Heart right ventricle (tissue), 16 donors: ENCODE measurements around the gene EXOC2. TPM values are rescaled to one million over a fixed set of nuclear protein-coding genes. Genes with fewer than 3 reads are reported as not detected.

Experiments used
- ATAC-seq, 8 donors: fragments of 200-7000 bp; cut with Tn5 transposase; one replicate each; pipeline ENCODE4 v1.9.1; 2020; ENCODE audit warnings: mild to moderate bottlenecking in 8 of 8, moderate library complexity in 8 of 8, moderate number of reproducible peaks in 1 of 8
- DNase-seq, 2 donors: peaks; one replicate each; pipeline ENCODE4 v3.0.0-alpha.2; 2020
- H3K27ac ChIP-seq, 10 donors: fragments of 200-600 bp; sonication (generic) in 2 of 10; one replicate each; pipeline versions ENCODE4 v1.5.0 to v1.8.0; 2020 to 2022; ENCODE audit warnings: mild to moderate bottlenecking in 3 of 10
- H3K27me3 ChIP-seq, 7 donors: fragments of 200-600 bp; one replicate each; pipeline ENCODE4 v1.8.0; 2021 to 2022; ENCODE audit warnings: mild to moderate bottlenecking in 2 of 7
- H3K36me3 ChIP-seq, 9 donors: fragments of 200-600 bp; sonication (generic) in 1 of 9; one replicate each; pipeline versions ENCODE4 v1.5.0 to v1.8.0; 2020 to 2022; ENCODE audit warnings: mild to moderate bottlenecking in 2 of 9
- H3K4me1 ChIP-seq, 9 donors: fragments of 200-600 bp; sonication (generic) in 1 of 9; one replicate each; pipeline versions ENCODE4 v1.5.0 to v1.8.0; 2020 to 2022; ENCODE audit warnings: mild to moderate bottlenecking in 4 of 9
- H3K4me3 ChIP-seq, 10 donors: fragments of 200-600 bp; sonication (generic) in 2 of 10; one replicate each; pipeline versions ENCODE4 v1.5.0 to v1.8.0; 2020 to 2022; ENCODE audit warnings: mild to moderate bottlenecking in 7 of 10, moderate library complexity in 2 of 10
- H3K9me3 ChIP-seq, 11 donors: fragments of 200-600 bp in 10 of 11; sonication (generic) in 2 of 11; one replicate each; pipeline versions ENCODE4 v1.5.0 to v1.8.0; 2013 to 2022; ENCODE audit warnings: mild to moderate bottlenecking in 2 of 11, control low read depth in 1 of 11, moderate library complexity in 1 of 11
- CTCF ChIP-seq, 9 donors: fragments of 200-600 bp; sonication (generic) in 2 of 9; IDR thresholded peaks; one replicate each; pipeline versions ENCODE4 v1.5.0 to v1.8.0; 2021 to 2022; ENCODE audit warnings: antibody characterized with exemption in 9 of 9, mild to moderate bottlenecking in 5 of 9, moderate library complexity in 1 of 9
- WGBS, 2 donors: extraction: QIAGEN DNeasy Blood & Tissue Kit; methylation state at CpG; one replicate each; pipeline ENCODE4 v1.1.7; 2013; ENCODE audit warnings: inconsistent platforms in 1 of 2; 5-methylcytosine and 5-hydroxymethylcytosine counted together
- intact Hi-C, 10 donors: fragments of 100-400 bp; cut with DNase I; formaldehyde crosslinking; loops; one replicate each; pipeline versions ENCODE4 v1.11.1 to v1.14.2; 2022
- polyA plus RNA-seq, 2 donors: library from polyadenylated mRNA; stranded (reverse); fragments of 200-250 nt; gene quantifications; one replicate each; pipeline ENCODE4 v1.2.3, GENCODE V29; 2013
- total RNA-seq, 10 donors: library from RNA; stranded (reverse); fragmentation: NEBNext Ultra II Directional in 3 of 10; extraction: Animal tissue kit (Norgen Biotek cat#: 25700) in 3 of 10; gene quantifications; one replicate each; pipeline versions ENCODE4 v1.2.1 to v1.2.4, GENCODE V29; 2021 to 2023
- donor health status: Arrhythmogenic right ventricular cardiomyopathy.
- donor health status: ischemic (EF 13 %, LVEDD 7.1; RV severe dilation, severe dysfunction).
- donor health status: healthy with polysubstance abuse.
- donor health status: DM: no; HTN: yes; CAD: no.
- donor health status: DM: no; HTN: no; CAD: no.
- donor health status: ischemic (EF 25% LVEDD 6.9; RV normal size, moderate dysfunction).
- donor health status: ischemic (EF 25% LVEDD 5.7; RV mildly dilated, moderate dysfunction).
- donor health status: healthy.
- donor health status: DM: yes; HTN: yes; CAD: no.
- donor health status: Ischemic cardiomyopathy.
- donor health status: ischemic (EF 35%, LVEDD 5.7; RV mildly dilated, moderate dysfunction).
- donor health status: nonischemic (EF 11% LVEDD 7.7; RV severe dilation, severe dysfunction).
- donor health status: DM: yes; HTN: yes; CAD: no.
- donor health status: PGD.
- donor health status: ischemic (EF 29% LVEDD 5.4; RV normal size, mild dysfunction).
- donor health status: nonischemic (EF 23%, LVEDD 6.1; RV moderate dilation, normal function).

The EXOC2 gene
- total and polyA plus RNA-seq, 12 donors, result 4.0 to 18.4 (median 12.9) TPM

DNA sequence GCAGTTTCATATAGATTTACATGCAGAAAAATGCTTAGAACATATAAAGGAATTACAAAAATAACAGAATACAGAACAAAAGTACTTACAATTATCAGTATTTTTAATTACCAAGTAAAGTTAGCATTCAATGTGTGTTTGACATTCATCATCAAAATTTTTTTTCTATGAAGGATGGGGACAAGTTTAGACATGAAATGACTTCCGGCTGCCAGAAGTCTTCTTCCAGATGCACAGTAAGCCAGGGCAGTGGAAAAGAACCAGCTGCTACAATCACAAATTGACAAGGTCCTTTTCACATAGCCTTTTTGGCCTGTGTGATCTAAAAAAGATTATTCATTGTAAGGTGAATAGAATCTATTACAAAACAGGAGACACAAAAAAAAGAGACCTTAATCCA, 109.8 kb downstream of the EXOC2 start:
- DNase-seq, result no peak
- Histone ChIP-seq H3K9me3 (no peaks in the 10 kb centered on the region), H3K4me3 (no peak overlapping the region), H3K4me1 (peaks cover 0 to 23% (median 7%) of the 10 kb centered on the region in 9 donors), H3K27ac (no peak overlapping the region), H3K36me3 (peaks cover 0 to 14% (median 0%) of the 10 kb centered on the region in 9 donors), H3K27me3 (no peaks in the 10 kb centered on the region)
- intact Hi-C loops, result no loop called here
- ATAC-seq, result no peak
- 69 to 80% methylated on average over 1 of the region's 1 CpG for WGBS, 2 donors
- TF ChIP-seq CTCF (IDR thresholded peaks at IDR 0.05), result no peak

DNA sequence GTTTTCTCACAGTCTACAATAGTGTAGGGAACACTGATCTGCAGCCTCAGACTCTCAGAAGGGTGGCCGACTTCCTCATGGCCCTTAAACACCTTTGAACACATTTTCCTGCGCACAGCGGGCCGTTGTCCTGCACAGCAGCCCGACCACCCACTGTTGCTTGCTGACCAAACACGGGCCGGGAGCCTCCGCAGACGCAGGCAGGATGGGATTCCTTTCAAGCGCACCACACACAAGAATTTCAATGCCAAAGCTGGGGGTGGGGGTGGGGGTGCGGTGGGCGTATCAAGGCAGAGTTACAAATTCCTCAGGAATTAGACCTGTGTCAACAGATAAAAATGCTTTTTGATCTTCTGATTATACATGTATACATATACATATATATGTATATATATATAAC, 110.6 kb downstream of the EXOC2 start:
- no peak for ATAC-seq
- Histone ChIP-seq H3K27ac (no peak overlapping the region), H3K4me3 (no peak overlapping the region), H3K4me1 (peaks cover 0 to 23% (median 7%) of the 10 kb centered on the region in 9 donors), H3K27me3 (no peaks in the 10 kb centered on the region), H3K36me3 (peaks cover 0 to 7% (median 0%) of the 10 kb centered on the region in 9 donors), H3K9me3 (no peaks in the 10 kb centered on the region)
- TF ChIP-seq CTCF (IDR thresholded peaks at IDR 0.05), result no peak
- DNase-seq, result no peak
- WGBS, 2 donors, result 83 to 84% methylated on average over 12 of the region's 12 CpGs
- intact Hi-C loops, result no loop called here

GRCh38 chr6:579339-579738, 113.6 kb downstream of the EXOC2 start:
- Histone ChIP-seq H3K36me3 (peaks cover 0 to 25% (median 7%) of the 10 kb centered on the region in 9 donors), H3K4me1 (peaks cover 0 to 16% (median 7%) of the 10 kb centered on the region in 9 donors), H3K9me3 (no peaks in the 10 kb centered on the region), H3K4me3 (no peak overlapping the region), H3K27me3 (no peaks in the 10 kb centered on the region), H3K27ac (no peak overlapping the region)
- ATAC-seq (no peak), DNase-seq (no peak)
- no peak for TF ChIP-seq CTCF (IDR thresholded peaks at IDR 0.05)
- intact Hi-C loops, result no loop called here
- WGBS, 2 donors, result 92 to 96% methylated on average over 5 of the region's 5 CpGs

DNA sequence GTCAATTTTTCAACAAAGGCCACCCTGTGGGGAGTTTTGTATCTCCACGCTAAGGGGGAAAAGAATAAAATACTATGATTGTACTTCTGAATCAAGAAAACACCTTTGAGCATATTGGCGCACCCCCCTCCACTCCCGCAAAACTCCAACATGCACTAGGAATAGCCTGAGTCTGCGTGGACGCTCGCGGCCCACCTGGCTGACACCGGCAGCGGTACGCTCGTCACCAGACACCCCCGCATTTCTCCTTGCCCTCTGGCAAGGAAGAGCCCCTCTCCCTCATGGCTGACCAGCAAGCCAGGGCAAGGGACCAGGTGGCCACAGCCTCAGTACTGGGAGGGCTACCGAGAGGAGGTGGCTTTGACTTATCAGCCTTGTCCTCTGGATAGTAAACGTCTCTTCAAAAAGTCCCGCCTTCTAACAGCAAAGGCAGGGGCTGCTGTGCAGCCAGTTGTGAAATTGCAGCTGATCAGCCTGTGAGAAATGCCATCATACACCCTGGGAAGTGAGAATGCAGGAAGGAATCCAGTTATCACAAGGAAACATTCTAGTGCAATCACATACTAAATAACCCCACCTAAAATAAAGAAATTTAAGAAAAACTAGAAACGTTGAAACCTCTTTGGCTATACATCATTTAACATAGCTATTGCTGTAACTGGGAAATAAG, 120.2 kb downstream of the EXOC2 start:
- no peak overlapping the region for H3K4me3 ChIP-seq
- intact Hi-C loops, result no loop called here
- peaks cover 0 to 67% (median 18%) of the 10 kb centered on the region in 9 donors for H3K36me3 ChIP-seq
- H3K4me1 ChIP-seq, result no peaks in the 10 kb centered on the region
- no peak for TF ChIP-seq CTCF (IDR thresholded peaks at IDR 0.05)
- H3K9me3 ChIP-seq, result no peaks in the 10 kb centered on the region
- DNase-seq (no peak), ATAC-seq (no peak)
- WGBS, 2 donors, result 85 to 88% methylated on average over 16 of the region's 16 CpGs
- no peaks in the 10 kb centered on the region for H3K27me3 ChIP-seq
- no peak overlapping the region for H3K27ac ChIP-seq
